ENCODE measurements around the gene ZCCHC24.
A peak's percentile ranks its signal among the peaks of the same experiment; 100 is the strongest.

Gene ZCCHC24

GRCh38 chr10:79446758-79447084 is 1.3 kb upstream of the ZCCHC24 start:
- peak overlapping the region; percentile 91 for H3K9ac ChIP-seq (ENCODE audit: low read length)
- peak overlapping the region in 1 of 2 experiments; percentile 26 for H2BK12ac ChIP-seq (ENCODE audit: low read length in 2 of 2)
- peak overlapping the region; percentile 64 for H3K4me2 ChIP-seq (ENCODE audit: low read length, poor library complexity, severe bottlenecking)
- H2BK5ac ChIP-seq (ENCODE audit: low read depth, low read length, poor library complexity, severe bottlenecking): no peak overlapping the region
- peak overlapping the region; percentile 59 to 85 for H3K18ac ChIP-seq (ENCODE audit: low read depth in 1 of 2, low read length in 2 of 2)
- peak overlapping the region; percentile 39 for H2BK120ac ChIP-seq (ENCODE audit: low read depth, low read length)
- H3K27ac ChIP-seq (ENCODE audit: low read length, poor library complexity, severe bottlenecking): peak overlapping the region; percentile 0
- peak overlapping the region; percentile 3 for H2AFZ ChIP-seq (ENCODE audit: low read depth, low read length)
- peak overlapping the region; percentile 41 to 82 for H3K4me3 ChIP-seq (ENCODE audit: insufficient read depth in 1 of 2, low read depth in 1 of 2, low read length in 2 of 2)
- H4K91ac ChIP-seq (ENCODE audit: low read length): peak overlapping the region; percentile 19
- H3K14ac ChIP-seq (ENCODE audit: low read length in 2 of 2): no peak overlapping the region
- peaks cover 5% of the 10 kb centered on the region for H3K79me1 ChIP-seq (replicated peaks; ENCODE audit: low read length, poor library complexity, severe bottlenecking)
- peak overlapping the region; percentile 5 to 29 for H3K4ac ChIP-seq (ENCODE audit: low read depth in 1 of 2, low read length in 2 of 2)
- H2AK5ac ChIP-seq (ENCODE audit: low read length, severe bottlenecking): peak overlapping the region; percentile 50
- peak overlapping the region; percentile 81 for H4K8ac ChIP-seq (ENCODE audit: low read length)
- no peaks in the 10 kb centered on the region for H3K9me3 ChIP-seq (ENCODE audit: control insufficient read depth, low read length)
- H3K36me3 ChIP-seq (ENCODE audit: control insufficient read depth in 1 of 2, insufficient read depth in 2 of 2, low read depth in 1 of 2, low read length in 2 of 2): peaks cover 6% of the 10 kb centered on the region in 2 experiments
- no peaks in the 10 kb centered on the region for H3K27me3 ChIP-seq (ENCODE audit: control insufficient read depth in 1 of 2, insufficient read depth in 1 of 2, low read length in 2 of 2)
- DNase-seq: no peak
- H3K23ac ChIP-seq (ENCODE audit: low read length in 2 of 2): no peak overlapping the region
- H3K4me1 ChIP-seq (ENCODE audit: control insufficient read depth, insufficient read depth, low read depth, low read length): peaks cover 30% of the 10 kb centered on the region
- peak overlapping the region; percentile 15 for H2BK15ac ChIP-seq (ENCODE audit: low read depth, poor library complexity, severe bottlenecking)
- 25% methylated on average over 16 of the region's 16 CpGs for WGBS

GRCh38 chr10:79445977-79446757 is 743 bp upstream of the ZCCHC24 start:
- Histone ChIP-seq H3K79me1 (replicated peaks; ENCODE audit: low read length, poor library complexity, severe bottlenecking) (peaks cover 10% of the 10 kb centered on the region), H4K91ac (ENCODE audit: low read length) (peak overlapping the region; percentile 28), H2BK120ac (ENCODE audit: low read depth, low read length) (peak overlapping the region; percentile 39), H2BK15ac (ENCODE audit: low read depth, poor library complexity, severe bottlenecking) (peak overlapping the region; percentile 15), H3K9ac (ENCODE audit: low read length) (peak overlapping the region; percentile 91), H3K4me1 (ENCODE audit: control insufficient read depth, insufficient read depth, low read depth, low read length) (peaks cover 31% of the 10 kb centered on the region), H2BK12ac (ENCODE audit: low read length in 2 of 2) (peak overlapping the region; percentile 14 to 26), H3K27me3 (ENCODE audit: control insufficient read depth in 1 of 2, insufficient read depth in 1 of 2, low read length in 2 of 2) (no peaks in the 10 kb centered on the region), H3K9me3 (ENCODE audit: control insufficient read depth, low read length) (no peaks in the 10 kb centered on the region), H3K4me3 (ENCODE audit: insufficient read depth in 1 of 2, low read depth in 1 of 2, low read length in 2 of 2) (peak overlapping the region; percentile 41 to 82), H4K8ac (ENCODE audit: low read length) (peak overlapping the region; percentile 81), H3K36me3 (ENCODE audit: control insufficient read depth in 1 of 2, insufficient read depth in 2 of 2, low read depth in 1 of 2, low read length in 2 of 2) (peaks cover 8 to 11% of the 10 kb centered on the region in 2 experiments), H3K4ac (ENCODE audit: low read depth in 1 of 2, low read length in 2 of 2) (peak overlapping the region; percentile 5 to 29), H3K4me2 (ENCODE audit: low read length, poor library complexity, severe bottlenecking) (peak overlapping the region; percentile 64), H3K23ac (ENCODE audit: low read length in 2 of 2) (no peak overlapping the region), H2AK5ac (ENCODE audit: low read length, severe bottlenecking) (no peak overlapping the region), H2BK5ac (ENCODE audit: low read depth, low read length, poor library complexity, severe bottlenecking) (no peak overlapping the region), H2AFZ (ENCODE audit: low read depth, low read length) (peak overlapping the region; percentile 3), H3K27ac (ENCODE audit: low read length, poor library complexity, severe bottlenecking) (peak overlapping the region; percentile 42), H3K18ac (ENCODE audit: low read depth in 1 of 2, low read length in 2 of 2) (peak overlapping the region; percentile 73 to 85), H3K14ac (ENCODE audit: low read length in 2 of 2) (no peak overlapping the region)
- WGBS: 2% methylated on average over 38 of the region's 43 CpGs
- peak; percentile 90 for DNase-seq

- Histone ChIP-seq H3K23ac (ENCODE audit: low read length in 2 of 2) (peak overlapping the region in 1 of 2 experiments; percentile 68), H4K8ac (ENCODE audit: low read length) (no peak overlapping the region), H3K14ac (ENCODE audit: low read length in 2 of 2) (peak overlapping the region in 1 of 2 experiments; percentile 69), H3K9ac (ENCODE audit: low read length) (peak overlapping the region; percentile 94), H2BK15ac (ENCODE audit: low read depth, poor library complexity, severe bottlenecking) (peak overlapping the region; percentile 68), H2BK12ac (ENCODE audit: low read length in 2 of 2) (peak overlapping the region in 1 of 2 experiments; percentile 81), H3K18ac (ENCODE audit: low read depth in 1 of 2, low read length in 2 of 2) (peak overlapping the region; percentile 82 to 99), H3K4me3 (ENCODE audit: insufficient read depth in 1 of 2, low read depth in 1 of 2, low read length in 2 of 2) (peak overlapping the region; percentile 85 to 89), H2BK120ac (ENCODE audit: low read depth, low read length) (peak overlapping the region; percentile 97), H4K91ac (ENCODE audit: low read length) (peak overlapping the region; percentile 55), H3K4me2 (ENCODE audit: low read length, poor library complexity, severe bottlenecking) (peak overlapping the region; percentile 90), H2AFZ (ENCODE audit: low read depth, low read length) (no peak overlapping the region), H3K36me3 (ENCODE audit: control insufficient read depth in 1 of 2, insufficient read depth in 2 of 2, low read depth in 1 of 2, low read length in 2 of 2) (peaks cover 19 to 20% of the 10 kb centered on the region in 2 experiments), H3K27me3 (ENCODE audit: control insufficient read depth in 1 of 2, insufficient read depth in 1 of 2, low read length in 2 of 2) (no peaks in the 10 kb centered on the region), H3K27ac (ENCODE audit: low read length, poor library complexity, severe bottlenecking) (peak overlapping the region; percentile 86), H2BK5ac (ENCODE audit: low read depth, low read length, poor library complexity, severe bottlenecking) (peak overlapping the region; percentile 75), H3K4ac (ENCODE audit: low read depth in 1 of 2, low read length in 2 of 2) (peak overlapping the region; percentile 51 to 89), H3K9me3 (ENCODE audit: control insufficient read depth, low read length) (no peaks in the 10 kb centered on the region), H3K79me1 (replicated peaks; ENCODE audit: low read length, poor library complexity, severe bottlenecking) (peaks cover 22% of the 10 kb centered on the region), H3K4me1 (ENCODE audit: control insufficient read depth, insufficient read depth, low read depth, low read length) (peaks cover 43% of the 10 kb centered on the region), H2AK5ac (ENCODE audit: low read length, severe bottlenecking) (no peak overlapping the region)
- under 1% methylated on average over 33 of the region's 44 CpGs for WGBS
- peak; percentile 84 for DNase-seq
Measured at GRCh38 chr10:79444199-79445119, 965 bp downstream of the ZCCHC24 start.
